HG03520 (cell line): ENCODE results near the gene RALGPS2.

ENCODE experiments used
- ATAC-seq: cut with Tn5 transposase; IDR thresholded peaks from one replicate; pipeline ENCODE4 v1.9.1; 2021; ENCODE audit warnings: mild to moderate bottlenecking, moderate library complexity; ENCODE audit not compliant: unreplicated experiment

RALGPS2 gene

GRCh38 chr1:178857126-178857525 lies 132.1 kb downstream of the RALGPS2 start:
- ATAC-seq, result no peak

- no peak for ATAC-seq
Observed at GRCh38 chr1:178862416-178862815, 137.4 kb downstream of the RALGPS2 start.

DNA sequence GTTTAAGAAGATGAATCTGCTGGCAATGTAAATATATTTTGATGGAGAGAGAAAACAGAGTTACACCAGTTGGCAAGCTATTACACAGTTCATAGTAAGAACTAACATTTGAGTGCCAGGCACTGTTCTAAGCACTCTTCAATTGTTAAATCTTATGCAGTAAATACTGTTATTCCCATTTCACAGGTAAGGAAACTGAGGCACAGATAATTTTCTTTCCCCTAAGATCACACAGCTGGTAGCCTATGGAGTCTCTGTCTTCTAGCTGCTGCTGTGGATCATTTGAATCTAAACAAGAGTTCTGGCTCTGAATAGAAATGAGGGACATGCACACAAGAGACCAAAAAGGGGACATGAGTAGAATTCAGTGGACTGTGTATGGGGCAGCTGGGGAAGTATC lies 137.8 kb downstream of the RALGPS2 start:
- no peak for ATAC-seq

- ATAC-seq, result no peak
Observed at GRCh38 chr1:178864326-178864725, 139.3 kb downstream of the RALGPS2 start.

DNA sequence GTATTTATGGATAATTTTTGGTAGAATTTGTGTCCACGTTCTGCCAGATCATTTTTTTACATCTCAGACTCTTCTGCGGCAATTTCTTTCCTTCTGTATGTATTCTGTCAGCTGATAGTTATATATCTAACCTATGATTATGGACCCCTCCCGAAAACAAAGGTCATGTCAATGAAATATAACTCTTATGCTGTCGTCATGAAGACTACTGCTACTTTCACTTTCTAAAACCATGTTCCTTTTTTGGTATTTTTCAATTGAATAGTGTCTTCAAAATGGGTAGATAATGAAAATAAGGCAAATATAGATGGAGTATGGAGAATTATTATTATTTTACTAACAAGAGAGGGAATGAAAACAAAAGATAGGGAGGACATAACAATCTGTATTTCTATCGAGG lies 142.6 kb downstream of the RALGPS2 start:
- ATAC-seq, result no peak

DNA sequence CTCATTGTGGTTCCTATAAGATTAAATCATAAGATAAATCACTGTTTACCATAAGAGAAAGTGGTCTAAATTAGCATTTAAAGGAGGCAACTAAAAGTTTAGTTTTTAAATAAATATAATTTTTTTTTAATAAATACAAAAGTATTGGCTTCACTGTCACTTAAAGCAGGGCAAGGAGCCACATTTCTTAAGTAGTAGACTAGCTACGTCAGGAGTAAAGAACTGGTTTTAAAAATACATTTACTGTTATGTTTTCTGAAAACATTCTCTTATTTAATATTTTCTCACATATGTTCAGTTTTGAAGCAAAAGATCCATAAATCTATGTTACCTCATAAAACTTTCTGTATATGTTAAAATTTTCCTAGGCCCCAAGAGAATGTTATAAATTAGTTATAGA lies 143.7 kb downstream of the RALGPS2 start:
- no peak for ATAC-seq

- no peak for ATAC-seq
Observed at GRCh38 chr1:178869119-178869697, 144.2 kb downstream of the RALGPS2 start.

GRCh38 chr1:178870221-178870620 lies 145.2 kb downstream of the RALGPS2 start:
- ATAC-seq, result no peak

GRCh38 chr1:178870944-178871343 lies 145.9 kb downstream of the RALGPS2 start, which contains the start of gene ANGPTL1:
Gene ANGPTL1 (minus strand): TSS chr1:178871077. CDS start chr1:178865776, 5,301 bp downstream.
- ATAC-seq, result no peak

- ATAC-seq, result no peak
Observed at GRCh38 chr1:178871551-178872320, 146.7 kb downstream of the RALGPS2 start.

DNA sequence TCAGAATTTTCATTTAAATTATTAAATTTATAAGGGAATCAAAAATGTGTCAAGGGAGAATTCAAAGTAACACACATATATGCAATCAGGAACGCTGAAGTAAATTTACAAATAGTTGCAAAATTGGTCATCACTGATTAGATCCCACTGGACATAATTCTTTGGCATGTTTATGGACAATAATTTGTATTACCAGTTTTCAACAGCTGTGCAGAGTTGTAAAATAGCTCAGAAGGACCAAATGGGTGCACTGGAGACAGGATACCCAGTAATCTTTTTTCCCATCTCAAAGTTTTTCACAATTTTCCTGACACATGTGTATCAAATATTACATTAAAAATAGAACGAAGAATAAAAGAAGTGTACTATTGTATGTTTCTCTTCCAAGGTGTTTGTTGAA lies 149.9 kb downstream of the RALGPS2 start:
- no peak for ATAC-seq

GRCh38 chr1:178875936-178876335 lies 150.9 kb downstream of the RALGPS2 start:
- no peak for ATAC-seq

DNA sequence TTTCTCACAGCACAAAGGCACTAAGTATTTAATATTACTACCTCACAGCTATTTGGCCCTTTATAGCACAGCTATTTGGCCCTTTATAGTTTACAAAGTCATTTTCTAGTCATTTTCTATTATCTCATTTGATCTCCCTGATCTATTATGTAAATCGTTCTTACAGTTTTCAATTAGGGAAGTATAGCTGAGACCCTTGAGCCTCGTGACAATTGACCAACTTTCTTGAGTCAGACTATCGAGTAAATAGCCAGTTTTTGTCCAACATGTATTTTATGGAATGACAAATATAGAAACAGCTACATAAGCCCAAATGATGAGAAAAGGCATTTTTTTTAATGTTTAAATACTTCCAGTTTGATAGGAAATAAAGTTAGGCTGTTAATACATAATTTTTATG lies 152.9 kb downstream of the RALGPS2 start:
- ATAC-seq, result no peak

- ATAC-seq, result no peak
Observed at GRCh38 chr1:178881950-178882349, 156.9 kb downstream of the RALGPS2 start.

GRCh38 chr1:178885869-178886268 lies 160.8 kb downstream of the RALGPS2 start:
- no peak for ATAC-seq

GRCh38 chr1:178886551-178886950 lies 161.5 kb downstream of the RALGPS2 start:
- no peak for ATAC-seq

GRCh38 chr1:178895928-178896327 lies 170.9 kb downstream of the RALGPS2 start:
- no peak for ATAC-seq

DNA sequence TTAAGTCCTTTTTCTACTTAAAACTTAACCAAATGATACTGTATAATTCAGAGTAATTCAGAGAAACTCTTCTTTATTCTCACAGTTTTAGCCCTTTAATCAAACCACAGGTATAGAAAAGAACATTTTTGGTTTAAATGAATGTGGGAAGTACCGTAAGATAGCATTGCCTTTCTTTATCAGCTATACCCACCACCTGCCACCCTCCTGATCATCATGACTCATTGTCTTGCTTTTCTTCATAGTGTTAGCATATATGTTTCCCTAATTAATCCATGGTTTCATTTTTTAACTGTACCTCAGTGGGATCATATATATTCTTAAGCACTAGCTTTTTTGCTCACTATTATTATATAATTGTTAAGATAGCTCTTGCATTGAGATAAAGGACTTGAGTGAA lies 173.4 kb downstream of the RALGPS2 start:
- ATAC-seq, result no peak

DNA sequence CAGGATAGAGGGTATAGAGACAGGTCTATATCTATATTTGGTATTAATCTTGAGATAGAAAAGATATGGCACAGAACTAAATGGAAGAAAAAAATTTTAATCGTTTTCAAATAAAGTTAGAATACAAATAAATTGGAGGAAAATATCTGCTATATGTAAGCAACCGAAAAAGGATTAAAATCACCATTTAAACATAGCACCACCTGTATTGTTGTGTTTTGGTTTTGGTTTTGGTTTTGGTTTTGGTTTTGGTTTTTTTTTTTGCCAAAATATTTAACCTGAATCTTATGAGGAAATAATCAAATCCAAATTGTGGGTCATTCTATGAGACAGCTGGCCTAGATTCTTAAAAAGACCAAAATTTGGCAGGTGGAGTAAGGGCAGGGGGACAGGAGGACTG lies 174.4 kb downstream of the RALGPS2 start:
- no peak for ATAC-seq

GRCh38 chr1:178901482-178902125 lies 176.6 kb downstream of the RALGPS2 start:
- ATAC-seq, result no peak

- no peak for ATAC-seq
Observed at GRCh38 chr1:178908358-178908757, 183.3 kb downstream of the RALGPS2 start.

DNA sequence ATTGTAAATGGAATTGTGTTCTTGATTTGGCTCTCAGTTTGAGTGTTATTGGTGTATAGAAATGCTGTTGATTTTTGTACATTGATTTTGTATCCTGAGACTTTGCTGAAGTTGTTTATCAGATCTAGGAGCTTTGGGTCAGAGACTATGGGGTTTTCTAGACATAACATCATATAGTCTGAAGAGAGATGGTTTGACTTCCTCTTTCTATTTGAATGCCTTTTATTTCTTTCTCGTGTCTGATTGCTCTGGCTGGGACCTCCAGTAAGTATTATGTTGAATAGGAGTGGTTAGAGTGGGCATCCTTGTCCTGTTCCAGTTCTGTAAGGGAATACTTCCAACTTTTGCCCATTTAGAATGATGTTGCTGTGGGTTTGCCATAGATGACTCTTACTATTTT lies 185.0 kb downstream of the RALGPS2 start:
- no peak for ATAC-seq
